GM23338 (cell line): ENCODE results near the gene RNF31. TPM values are rescaled to one million over a fixed set of nuclear protein-coding genes. Genes with fewer than 3 reads are reported as not detected.

ENCODE experiments used
- ATAC-seq: fragments of 200-7000 bp; cut with Tn5 transposase; 3 replicates; pipeline ENCODE4 v1.9.1; 2020
- DNase-seq: peaks from one replicate; pipeline ENCODE4 v3.0.0-alpha.2; 2015; ENCODE audit warnings: low spot score
- H2AFZ ChIP-seq: fragments of 200-600 bp; sonication (generic); 2 replicates; pipeline ENCODE4 v1.8.0; 2016; ENCODE audit warnings: antibody characterized with exemption, mild to moderate bottlenecking, moderate library complexity
- H3F3A ChIP-seq: fragments of 200-600 bp; sonication (generic); replicated peaks from 2 replicates; pipeline ENCODE4 v1.8.0; 2017; ENCODE audit warnings: antibody characterized with exemption, mixed run types, low read depth
- H3K27ac ChIP-seq: fragments of 200-600 bp; sonication (generic); 2 replicates; pipeline ENCODE4 v1.6.1; 2016; ENCODE audit warnings: low read depth
- H3K27me3 ChIP-seq: fragments of 200-600 bp; sonication (generic); 2 replicates; pipeline ENCODE4 v1.8.0; 2016; ENCODE audit warnings: mild to moderate bottlenecking, mixed run types, moderate library complexity; ENCODE audit not compliant: insufficient read depth
- H3K36me3 ChIP-seq: fragments of 200-600 bp; sonication (generic); 2 replicates; pipeline ENCODE4 v1.8.0; 2016; ENCODE audit warnings: mild to moderate bottlenecking; ENCODE audit not compliant: insufficient read depth
- H3K4me1 ChIP-seq: fragments of 200-600 bp; sonication (generic); 2 replicates; pipeline ENCODE4 v1.8.0; 2016; ENCODE audit warnings: mild to moderate bottlenecking, moderate library complexity; ENCODE audit not compliant: insufficient read depth
- H3K4me2 ChIP-seq: fragments of 200-600 bp; sonication (generic); 2 replicates; pipeline ENCODE4 v1.7.1; 2017; ENCODE audit warnings: mixed run types
- H3K4me3 ChIP-seq: fragments of 200-600 bp; sonication (generic); 2 replicates; pipeline ENCODE4 v1.6.1; 2016; ENCODE audit warnings: mixed run types
- H3K79me2 ChIP-seq: fragments of 200-600 bp; sonication (generic); replicated peaks from 2 replicates; pipeline ENCODE4 v1.8.0; 2017; ENCODE audit warnings: mild to moderate bottlenecking; ENCODE audit not compliant: insufficient read depth
- H3K9me2 ChIP-seq: fragments of 200-600 bp; sonication (generic); 2 replicates; pipeline ENCODE4 v1.8.0; 2017; ENCODE audit not compliant: insufficient read depth
- H4K20me1 ChIP-seq: fragments of 200-600 bp; sonication (generic); replicated peaks from 2 replicates; pipeline ENCODE4 v1.8.0; 2017; ENCODE audit warnings: mild to moderate bottlenecking; ENCODE audit not compliant: insufficient read depth
- H3K27ac Mint-ChIP-seq: 2 replicates; pipeline ENCODE4 v1.8.0; 2020; ENCODE audit warnings: inconsistent platforms, mild to moderate bottlenecking, moderate library complexity, mixed read lengths
- H3K27me3 Mint-ChIP-seq: 3 replicates; pipeline ENCODE4 v1.8.0; 2022; ENCODE audit warnings: low read depth, mild to moderate bottlenecking, moderate library complexity, mixed read lengths, inconsistent platforms; ENCODE audit not compliant: insufficient read depth, poor library complexity
- H3K36me3 Mint-ChIP-seq: 3 replicates; pipeline ENCODE4 v1.8.0; 2021; ENCODE audit warnings: low read depth, mild to moderate bottlenecking, inconsistent platforms, moderate library complexity, mixed read lengths
- H3K4me1 Mint-ChIP-seq: 3 replicates; pipeline ENCODE4 v1.8.0; 2020; ENCODE audit warnings: mild to moderate bottlenecking, inconsistent platforms, mixed read lengths
- H3K4me3 Mint-ChIP-seq: 3 replicates; pipeline ENCODE4 v1.8.0; 2021; ENCODE audit warnings: moderate library complexity, mild to moderate bottlenecking, inconsistent platforms, mixed read lengths
- H3K9me3 Mint-ChIP-seq: 3 replicates; pipeline ENCODE4 v1.8.0; 2020; ENCODE audit warnings: moderate library complexity, mild to moderate bottlenecking, inconsistent platforms, mixed read lengths
- CREB1 ChIP-seq: fragments of 250-450 bp; sonication (Bioruptor Pico); IDR thresholded peaks from 2 replicates; pipeline ENCODE4 v1.5.0; 2020; ENCODE audit warnings: low read depth, mild to moderate bottlenecking, moderate library complexity
- JUNB ChIP-seq: IDR thresholded peaks from one replicate; pipeline ENCODE4 v1.6.1; 2016; ENCODE audit warnings: antibody characterized with exemption; ENCODE audit not compliant: unreplicated experiment
- POLR2AphosphoS5 ChIP-seq: IDR thresholded peaks from 2 replicates; pipeline ENCODE4 v1.6.1; 2016; ENCODE audit warnings: antibody characterized with exemption, low read depth
- STAT1 ChIP-seq: IDR thresholded peaks from one replicate; pipeline ENCODE4 v1.6.1; 2016; ENCODE audit warnings: antibody characterized with exemption; ENCODE audit not compliant: unreplicated experiment
- ZNF114 ChIP-seq: fragments of 250-450 bp; sonication (Bioruptor Pico); IDR thresholded peaks from 2 replicates; pipeline ENCODE4 v1.5.0; 2020; ENCODE audit warnings: mild to moderate bottlenecking, moderate library complexity
- polyA plus RNA-seq: library from polyadenylated mRNA; unstranded; fragments of >200 nt; fragmentation: Nextera tagmentation; extraction: Ambion mirVana; gene quantifications from 2 replicates; pipeline ENCODE4 v1.2.1, GENCODE V29; 2016
- total RNA-seq: library from RNA; depleted of rRNA; stranded (reverse); fragments of >200 nt; shearing (Covaris generic); gene quantifications from 2 replicates; pipeline ENCODE4 v1.2.3, GENCODE V29; 2014
- TF ChIP-seq, protein P1 (sequence below): IDR thresholded peaks from 2 replicates; pipeline ENCODE4 v1.6.1; 2016; ENCODE audit warnings: antibody characterized with exemption
- TF ChIP-seq, protein P2 (sequence below), 2 experiments: fragments of 200-600 bp in 1 of 2; sonication (generic) in 1 of 2; conservative IDR thresholded peaks; 2 replicates each; pipeline versions ENCODE4 v1.5.1 to v1.6.1; 2016 to 2017; ENCODE audit warnings: antibody characterized with exemption in 2 of 2, low read depth in 2 of 2, mild to moderate bottlenecking in 2 of 2, moderate library complexity in 1 of 2
- TF ChIP-seq, protein P3 (sequence below): IDR thresholded peaks from one replicate; pipeline ENCODE4 v1.6.1; 2018; ENCODE audit warnings: antibody characterized with exemption; ENCODE audit not compliant: unreplicated experiment
- TF ChIP-seq, protein P4 (sequence below): fragments of 250-450 bp; sonication (Bioruptor Pico); IDR thresholded peaks from 2 replicates; pipeline ENCODE4 v1.5.0; 2020; ENCODE audit warnings: mild to moderate bottlenecking, moderate library complexity

RNF31 gene
- total and polyA plus RNA-seq, 2 experiments from 2014 or later, result 54.8 to 87.4 TPM

DNA sequence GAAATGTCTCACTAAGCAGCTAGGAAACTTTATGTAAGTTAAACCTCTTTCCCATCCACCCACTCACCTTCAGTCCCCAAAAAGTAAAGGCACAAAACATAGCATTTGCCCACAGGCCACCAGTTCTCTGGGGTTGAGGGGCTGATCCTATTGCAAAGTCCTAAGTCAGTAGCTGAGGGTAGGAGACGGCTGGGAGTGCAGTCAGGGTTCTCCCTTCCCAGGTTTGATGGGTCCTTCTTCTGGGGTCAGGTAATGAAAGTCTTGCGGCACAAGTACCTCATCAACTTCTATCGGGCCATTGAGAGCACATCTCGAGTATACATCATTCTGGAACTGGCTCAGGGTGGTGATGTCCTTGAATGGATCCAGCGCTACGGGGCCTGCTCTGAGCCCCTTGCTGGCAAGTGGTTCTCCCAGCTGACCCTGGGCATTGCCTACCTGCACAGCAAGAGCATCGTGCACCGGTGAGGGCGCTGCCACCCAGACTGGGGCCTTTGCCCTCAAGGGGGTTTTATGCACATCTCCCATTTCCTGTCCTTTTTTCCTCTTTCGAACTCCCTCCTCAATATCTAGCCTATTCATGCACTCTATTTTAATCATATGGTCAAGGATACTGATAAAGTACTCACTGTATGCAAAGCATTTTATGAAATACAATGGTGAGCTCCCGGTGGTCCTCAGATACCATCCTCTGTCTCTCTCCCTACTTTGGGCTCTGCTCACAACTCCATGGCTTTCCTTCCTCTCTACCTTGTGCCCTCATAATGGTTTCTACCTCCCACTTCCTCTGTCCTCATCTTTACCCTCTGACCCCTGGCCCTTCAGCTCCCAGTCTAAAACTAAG lies 59.2 kb downstream of the RNF31 start:
- H3K36me3 Mint-ChIP-seq, result peaks cover 82% of the 10 kb centered on the region
- H3K9me3 Mint-ChIP-seq, result peaks cover 12% of the 10 kb centered on the region

More for the DNA sequence above, 59.2 kb downstream of the RNF31 start:
- no peak overlapping the region for H3K4me2 ChIP-seq
- Mint-ChIP-seq H3K4me3 (no peak overlapping the region; the same call in 2 of the 3 replicates), H3K27ac (no peak overlapping the region), H3K27me3 (peaks cover 8% of the 10 kb centered on the region), H3K4me1 (peaks cover 23% of the 10 kb centered on the region)
- no peaks in the 10 kb centered on the region for H3K9me2 ChIP-seq
- H2AFZ ChIP-seq, result no peak overlapping the region
- no peak overlapping the region for H3K27ac ChIP-seq
- peaks cover 13% of the 10 kb centered on the region for H3K36me3 ChIP-seq
- peaks cover 2% of the 10 kb centered on the region for H3F3A ChIP-seq
- TF ChIP-seq POLR2AphosphoS5 (no peak), ZNF114 (CRISPR knock-in tag) (no peak), STAT1 (no peak), JUNB (no peak), CREB1 (CRISPR knock-in tag) (no peak)
- TF ChIP-seq, protein P1, sequence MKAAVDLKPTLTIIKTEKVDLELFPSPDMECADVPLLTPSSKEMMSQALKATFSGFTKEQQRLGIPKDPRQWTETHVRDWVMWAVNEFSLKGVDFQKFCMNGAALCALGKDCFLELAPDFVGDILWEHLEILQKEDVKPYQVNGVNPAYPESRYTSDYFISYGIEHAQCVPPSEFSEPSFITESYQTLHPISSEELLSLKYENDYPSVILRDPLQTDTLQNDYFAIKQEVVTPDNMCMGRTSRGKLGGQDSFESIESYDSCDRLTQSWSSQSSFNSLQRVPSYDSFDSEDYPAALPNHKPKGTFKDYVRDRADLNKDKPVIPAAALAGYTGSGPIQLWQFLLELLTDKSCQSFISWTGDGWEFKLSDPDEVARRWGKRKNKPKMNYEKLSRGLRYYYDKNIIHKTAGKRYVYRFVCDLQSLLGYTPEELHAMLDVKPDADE, result no peak
- TF ChIP-seq, protein P2, sequence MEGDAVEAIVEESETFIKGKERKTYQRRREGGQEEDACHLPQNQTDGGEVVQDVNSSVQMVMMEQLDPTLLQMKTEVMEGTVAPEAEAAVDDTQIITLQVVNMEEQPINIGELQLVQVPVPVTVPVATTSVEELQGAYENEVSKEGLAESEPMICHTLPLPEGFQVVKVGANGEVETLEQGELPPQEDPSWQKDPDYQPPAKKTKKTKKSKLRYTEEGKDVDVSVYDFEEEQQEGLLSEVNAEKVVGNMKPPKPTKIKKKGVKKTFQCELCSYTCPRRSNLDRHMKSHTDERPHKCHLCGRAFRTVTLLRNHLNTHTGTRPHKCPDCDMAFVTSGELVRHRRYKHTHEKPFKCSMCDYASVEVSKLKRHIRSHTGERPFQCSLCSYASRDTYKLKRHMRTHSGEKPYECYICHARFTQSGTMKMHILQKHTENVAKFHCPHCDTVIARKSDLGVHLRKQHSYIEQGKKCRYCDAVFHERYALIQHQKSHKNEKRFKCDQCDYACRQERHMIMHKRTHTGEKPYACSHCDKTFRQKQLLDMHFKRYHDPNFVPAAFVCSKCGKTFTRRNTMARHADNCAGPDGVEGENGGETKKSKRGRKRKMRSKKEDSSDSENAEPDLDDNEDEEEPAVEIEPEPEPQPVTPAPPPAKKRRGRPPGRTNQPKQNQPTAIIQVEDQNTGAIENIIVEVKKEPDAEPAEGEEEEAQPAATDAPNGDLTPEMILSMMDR (conservative IDR thresholded peaks at IDR 0.05; ENCODE audit: low read depth in 2 of 2), result no peak
- TF ChIP-seq, protein P3, sequence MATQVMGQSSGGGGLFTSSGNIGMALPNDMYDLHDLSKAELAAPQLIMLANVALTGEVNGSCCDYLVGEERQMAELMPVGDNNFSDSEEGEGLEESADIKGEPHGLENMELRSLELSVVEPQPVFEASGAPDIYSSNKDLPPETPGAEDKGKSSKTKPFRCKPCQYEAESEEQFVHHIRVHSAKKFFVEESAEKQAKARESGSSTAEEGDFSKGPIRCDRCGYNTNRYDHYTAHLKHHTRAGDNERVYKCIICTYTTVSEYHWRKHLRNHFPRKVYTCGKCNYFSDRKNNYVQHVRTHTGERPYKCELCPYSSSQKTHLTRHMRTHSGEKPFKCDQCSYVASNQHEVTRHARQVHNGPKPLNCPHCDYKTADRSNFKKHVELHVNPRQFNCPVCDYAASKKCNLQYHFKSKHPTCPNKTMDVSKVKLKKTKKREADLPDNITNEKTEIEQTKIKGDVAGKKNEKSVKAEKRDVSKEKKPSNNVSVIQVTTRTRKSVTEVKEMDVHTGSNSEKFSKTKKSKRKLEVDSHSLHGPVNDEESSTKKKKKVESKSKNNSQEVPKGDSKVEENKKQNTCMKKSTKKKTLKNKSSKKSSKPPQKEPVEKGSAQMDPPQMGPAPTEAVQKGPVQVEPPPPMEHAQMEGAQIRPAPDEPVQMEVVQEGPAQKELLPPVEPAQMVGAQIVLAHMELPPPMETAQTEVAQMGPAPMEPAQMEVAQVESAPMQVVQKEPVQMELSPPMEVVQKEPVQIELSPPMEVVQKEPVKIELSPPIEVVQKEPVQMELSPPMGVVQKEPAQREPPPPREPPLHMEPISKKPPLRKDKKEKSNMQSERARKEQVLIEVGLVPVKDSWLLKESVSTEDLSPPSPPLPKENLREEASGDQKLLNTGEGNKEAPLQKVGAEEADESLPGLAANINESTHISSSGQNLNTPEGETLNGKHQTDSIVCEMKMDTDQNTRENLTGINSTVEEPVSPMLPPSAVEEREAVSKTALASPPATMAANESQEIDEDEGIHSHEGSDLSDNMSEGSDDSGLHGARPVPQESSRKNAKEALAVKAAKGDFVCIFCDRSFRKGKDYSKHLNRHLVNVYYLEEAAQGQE, result no peak
- TF ChIP-seq, protein P4, sequence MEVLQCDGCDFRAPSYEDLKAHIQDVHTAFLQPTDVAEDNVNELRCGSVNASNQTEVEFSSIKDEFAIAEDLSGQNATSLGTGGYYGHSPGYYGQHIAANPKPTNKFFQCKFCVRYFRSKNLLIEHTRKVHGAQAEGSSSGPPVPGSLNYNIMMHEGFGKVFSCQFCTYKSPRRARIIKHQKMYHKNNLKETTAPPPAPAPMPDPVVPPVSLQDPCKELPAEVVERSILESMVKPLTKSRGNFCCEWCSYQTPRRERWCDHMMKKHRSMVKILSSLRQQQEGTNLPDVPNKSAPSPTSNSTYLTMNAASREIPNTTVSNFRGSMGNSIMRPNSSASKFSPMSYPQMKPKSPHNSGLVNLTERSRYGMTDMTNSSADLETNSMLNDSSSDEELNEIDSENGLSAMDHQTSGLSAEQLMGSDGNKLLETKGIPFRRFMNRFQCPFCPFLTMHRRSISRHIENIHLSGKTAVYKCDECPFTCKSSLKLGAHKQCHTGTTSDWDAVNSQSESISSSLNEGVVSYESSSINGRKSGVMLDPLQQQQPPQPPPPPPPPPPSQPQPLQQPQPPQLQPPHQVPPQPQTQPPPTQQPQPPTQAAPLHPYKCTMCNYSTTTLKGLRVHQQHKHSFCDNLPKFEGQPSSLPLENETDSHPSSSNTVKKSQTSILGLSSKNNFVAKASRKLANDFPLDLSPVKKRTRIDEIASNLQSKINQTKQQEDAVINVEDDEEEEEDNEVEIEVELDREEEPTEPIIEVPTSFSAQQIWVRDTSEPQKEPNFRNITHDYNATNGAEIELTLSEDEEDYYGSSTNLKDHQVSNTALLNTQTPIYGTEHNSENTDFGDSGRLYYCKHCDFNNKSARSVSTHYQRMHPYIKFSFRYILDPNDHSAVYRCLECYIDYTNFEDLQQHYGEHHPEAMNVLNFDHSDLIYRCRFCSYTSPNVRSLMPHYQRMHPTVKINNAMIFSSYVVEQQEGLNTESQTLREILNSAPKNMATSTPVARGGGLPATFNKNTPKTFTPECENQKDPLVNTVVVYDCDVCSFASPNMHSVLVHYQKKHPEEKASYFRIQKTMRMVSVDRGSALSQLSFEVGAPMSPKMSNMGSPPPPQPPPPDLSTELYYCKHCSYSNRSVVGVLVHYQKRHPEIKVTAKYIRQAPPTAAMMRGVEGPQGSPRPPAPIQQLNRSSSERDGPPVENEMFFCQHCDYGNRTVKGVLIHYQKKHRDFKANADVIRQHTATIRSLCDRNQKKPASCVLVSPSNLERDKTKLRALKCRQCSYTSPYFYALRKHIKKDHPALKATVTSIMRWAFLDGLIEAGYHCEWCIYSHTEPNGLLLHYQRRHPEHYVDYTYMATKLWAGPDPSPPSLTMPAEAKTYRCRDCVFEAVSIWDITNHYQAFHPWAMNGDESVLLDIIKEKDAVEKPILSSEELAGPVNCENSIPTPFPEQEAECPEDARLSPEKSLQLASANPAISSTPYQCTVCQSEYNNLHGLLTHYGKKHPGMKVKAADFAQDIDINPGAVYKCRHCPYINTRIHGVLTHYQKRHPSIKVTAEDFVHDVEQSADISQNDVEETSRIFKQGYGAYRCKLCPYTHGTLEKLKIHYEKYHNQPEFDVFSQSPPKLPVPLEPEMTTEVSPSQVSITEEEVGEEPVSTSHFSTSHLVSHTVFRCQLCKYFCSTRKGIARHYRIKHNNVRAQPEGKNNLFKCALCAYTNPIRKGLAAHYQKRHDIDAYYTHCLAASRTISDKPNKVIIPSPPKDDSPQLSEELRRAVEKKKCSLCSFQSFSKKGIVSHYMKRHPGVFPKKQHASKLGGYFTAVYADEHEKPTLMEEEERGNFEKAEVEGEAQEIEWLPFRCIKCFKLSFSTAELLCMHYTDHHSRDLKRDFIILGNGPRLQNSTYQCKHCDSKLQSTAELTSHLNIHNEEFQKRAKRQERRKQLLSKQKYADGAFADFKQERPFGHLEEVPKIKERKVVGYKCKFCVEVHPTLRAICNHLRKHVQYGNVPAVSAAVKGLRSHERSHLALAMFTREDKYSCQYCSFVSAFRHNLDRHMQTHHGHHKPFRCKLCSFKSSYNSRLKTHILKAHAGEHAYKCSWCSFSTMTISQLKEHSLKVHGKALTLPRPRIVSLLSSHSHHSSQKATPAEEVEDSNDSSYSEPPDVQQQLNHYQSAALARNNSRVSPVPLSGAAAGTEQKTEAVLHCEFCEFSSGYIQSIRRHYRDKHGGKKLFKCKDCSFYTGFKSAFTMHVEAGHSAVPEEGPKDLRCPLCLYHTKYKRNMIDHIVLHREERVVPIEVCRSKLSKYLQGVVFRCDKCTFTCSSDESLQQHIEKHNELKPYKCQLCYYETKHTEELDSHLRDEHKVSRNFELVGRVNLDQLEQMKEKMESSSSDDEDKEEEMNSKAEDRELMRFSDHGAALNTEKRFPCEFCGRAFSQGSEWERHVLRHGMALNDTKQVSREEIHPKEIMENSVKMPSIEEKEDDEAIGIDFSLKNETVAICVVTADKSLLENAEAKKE (CRISPR knock-in tag), result no peak
- no peaks in the 10 kb centered on the region for H3K79me2 ChIP-seq
- no peaks in the 10 kb centered on the region; the same call in 1 of the 2 replicates for H4K20me1 ChIP-seq
- no peak for DNase-seq
- H3K4me3 ChIP-seq, result no peak overlapping the region
- ATAC-seq, result no peak
- peaks cover 10% of the 10 kb centered on the region; the same call in 1 of the 2 replicates for H3K4me1 ChIP-seq
- no peaks in the 10 kb centered on the region for H3K27me3 ChIP-seq
